ENCODE results near the gene HS6ST3.

Gene HS6ST3

GRCh38 chr13:96214824-96215445 is 125.0 kb downstream of the HS6ST3 start:
- in situ Hi-C loops (cut with HindIII; ENCODE audit: low sequenced_read_pairs), result no loop called here

GRCh38 chr13:96216543-96216942 is 126.6 kb downstream of the HS6ST3 start:
- no peak for DNase-seq (ENCODE audit: low read depth)
- TF ChIP-seq, protein P1, sequence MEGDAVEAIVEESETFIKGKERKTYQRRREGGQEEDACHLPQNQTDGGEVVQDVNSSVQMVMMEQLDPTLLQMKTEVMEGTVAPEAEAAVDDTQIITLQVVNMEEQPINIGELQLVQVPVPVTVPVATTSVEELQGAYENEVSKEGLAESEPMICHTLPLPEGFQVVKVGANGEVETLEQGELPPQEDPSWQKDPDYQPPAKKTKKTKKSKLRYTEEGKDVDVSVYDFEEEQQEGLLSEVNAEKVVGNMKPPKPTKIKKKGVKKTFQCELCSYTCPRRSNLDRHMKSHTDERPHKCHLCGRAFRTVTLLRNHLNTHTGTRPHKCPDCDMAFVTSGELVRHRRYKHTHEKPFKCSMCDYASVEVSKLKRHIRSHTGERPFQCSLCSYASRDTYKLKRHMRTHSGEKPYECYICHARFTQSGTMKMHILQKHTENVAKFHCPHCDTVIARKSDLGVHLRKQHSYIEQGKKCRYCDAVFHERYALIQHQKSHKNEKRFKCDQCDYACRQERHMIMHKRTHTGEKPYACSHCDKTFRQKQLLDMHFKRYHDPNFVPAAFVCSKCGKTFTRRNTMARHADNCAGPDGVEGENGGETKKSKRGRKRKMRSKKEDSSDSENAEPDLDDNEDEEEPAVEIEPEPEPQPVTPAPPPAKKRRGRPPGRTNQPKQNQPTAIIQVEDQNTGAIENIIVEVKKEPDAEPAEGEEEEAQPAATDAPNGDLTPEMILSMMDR (IDR thresholded peaks at IDR 0.05; ENCODE audit: low read depth, low read length, missing control alignments), result no peak
- H3K4me3 ChIP-seq (ENCODE audit: low read depth, low read length), result no peak overlapping the region
- in situ Hi-C loops (cut with HindIII; ENCODE audit: low sequenced_read_pairs), result no loop called here

More at GRCh38 chr13:96214824-96215445, 125.0 kb downstream of the HS6ST3 start:
- no peak overlapping the region for H3K4me3 ChIP-seq (ENCODE audit: low read depth, low read length)
- TF ChIP-seq, protein P1 (IDR thresholded peaks at IDR 0.05; ENCODE audit: low read depth, low read length, missing control alignments), result no peak
- DNase-seq (ENCODE audit: low read depth), result no peak

- TF ChIP-seq, protein P1 (IDR thresholded peaks at IDR 0.05; ENCODE audit: low read depth, low read length, missing control alignments), result no peak
- in situ Hi-C loops (cut with HindIII; ENCODE audit: low sequenced_read_pairs), result no loop called here
- H3K4me3 ChIP-seq (ENCODE audit: low read depth, low read length), result no peak overlapping the region
- no peak for DNase-seq (ENCODE audit: low read depth)
These were observed 128.6 kb downstream of the HS6ST3 start for GRCh38 chr13:96218475-96218874.

DNA sequence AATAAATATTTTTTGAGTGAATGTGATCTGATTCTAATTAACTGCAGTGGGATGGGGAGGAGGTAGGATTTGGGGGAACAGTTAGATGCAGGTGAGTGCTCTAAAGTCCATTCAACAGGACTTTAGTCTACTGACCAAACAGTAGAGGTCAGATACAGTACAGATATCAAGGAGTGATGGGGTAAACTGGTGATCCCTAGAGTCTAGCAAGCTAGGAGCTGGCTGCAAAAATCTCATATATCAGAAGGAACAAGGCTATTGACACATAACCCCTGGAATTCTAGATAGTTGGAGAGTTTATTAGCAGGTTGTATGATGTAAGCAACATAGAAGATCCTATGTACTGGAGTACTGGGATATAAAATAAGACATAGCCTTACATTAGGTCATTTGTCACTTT is 131.6 kb downstream of the HS6ST3 start:
- H3K4me3 ChIP-seq (ENCODE audit: low read depth, low read length), result no peak overlapping the region
- in situ Hi-C loops (cut with HindIII; ENCODE audit: low sequenced_read_pairs), result no loop called here

GRCh38 chr13:96223231-96223630 is 133.3 kb downstream of the HS6ST3 start:
- H3K4me3 ChIP-seq (ENCODE audit: low read depth, low read length), result no peak overlapping the region
- no peak for DNase-seq (ENCODE audit: low read depth)
- TF ChIP-seq, protein P1 (IDR thresholded peaks at IDR 0.05; ENCODE audit: low read depth, low read length, missing control alignments), result no peak
- in situ Hi-C loops (cut with HindIII; ENCODE audit: low sequenced_read_pairs), result no loop called here

More for the DNA sequence above, 131.6 kb downstream of the HS6ST3 start:
- DNase-seq (ENCODE audit: low read depth), result no peak
- TF ChIP-seq, protein P1 (IDR thresholded peaks at IDR 0.05; ENCODE audit: low read depth, low read length, missing control alignments), result no peak

DNA sequence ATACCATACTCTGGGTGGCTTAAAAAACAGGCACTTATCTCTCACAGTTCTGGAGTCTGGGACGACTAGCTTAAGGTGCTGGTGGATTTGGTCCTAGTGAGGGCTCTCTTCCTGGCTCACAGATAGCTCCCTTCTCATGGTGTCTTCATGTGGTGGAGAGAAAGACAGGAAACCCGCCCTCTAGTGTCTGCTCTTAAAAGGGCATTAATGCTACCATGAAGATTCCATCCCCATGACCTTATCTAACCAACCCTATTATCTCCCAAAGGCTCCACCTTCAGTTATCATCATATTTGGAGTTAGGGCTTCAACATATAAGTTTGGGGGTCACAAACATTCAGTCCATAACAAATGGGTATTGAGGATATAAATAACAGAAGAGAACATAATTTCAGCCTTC is 139.4 kb downstream of the HS6ST3 start:
- DNase-seq (ENCODE audit: low read depth), result no peak
- in situ Hi-C loops (cut with HindIII; ENCODE audit: low sequenced_read_pairs), result no loop called here
- TF ChIP-seq, protein P1 (IDR thresholded peaks at IDR 0.05; ENCODE audit: low read depth, low read length, missing control alignments), result peak; percentile 23
- no peak overlapping the region for H3K4me3 ChIP-seq (ENCODE audit: low read depth, low read length)
